ENCODE data around the gene SLC19A2. TPM values are rescaled to one million over a fixed set of nuclear protein-coding genes. Genes with fewer than 3 reads are reported as not detected.
"Not testable (repeated sequence)": the region's sequence is repeated elsewhere in the genome, so short reads cannot be mapped to it uniquely, and the experiment has no call there.

Gene SLC19A2, protein sequence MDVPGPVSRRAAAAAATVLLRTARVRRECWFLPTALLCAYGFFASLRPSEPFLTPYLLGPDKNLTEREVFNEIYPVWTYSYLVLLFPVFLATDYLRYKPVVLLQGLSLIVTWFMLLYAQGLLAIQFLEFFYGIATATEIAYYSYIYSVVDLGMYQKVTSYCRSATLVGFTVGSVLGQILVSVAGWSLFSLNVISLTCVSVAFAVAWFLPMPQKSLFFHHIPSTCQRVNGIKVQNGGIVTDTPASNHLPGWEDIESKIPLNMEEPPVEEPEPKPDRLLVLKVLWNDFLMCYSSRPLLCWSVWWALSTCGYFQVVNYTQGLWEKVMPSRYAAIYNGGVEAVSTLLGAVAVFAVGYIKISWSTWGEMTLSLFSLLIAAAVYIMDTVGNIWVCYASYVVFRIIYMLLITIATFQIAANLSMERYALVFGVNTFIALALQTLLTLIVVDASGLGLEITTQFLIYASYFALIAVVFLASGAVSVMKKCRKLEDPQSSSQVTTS
- 29.0 TPM for total RNA-seq

DNA sequence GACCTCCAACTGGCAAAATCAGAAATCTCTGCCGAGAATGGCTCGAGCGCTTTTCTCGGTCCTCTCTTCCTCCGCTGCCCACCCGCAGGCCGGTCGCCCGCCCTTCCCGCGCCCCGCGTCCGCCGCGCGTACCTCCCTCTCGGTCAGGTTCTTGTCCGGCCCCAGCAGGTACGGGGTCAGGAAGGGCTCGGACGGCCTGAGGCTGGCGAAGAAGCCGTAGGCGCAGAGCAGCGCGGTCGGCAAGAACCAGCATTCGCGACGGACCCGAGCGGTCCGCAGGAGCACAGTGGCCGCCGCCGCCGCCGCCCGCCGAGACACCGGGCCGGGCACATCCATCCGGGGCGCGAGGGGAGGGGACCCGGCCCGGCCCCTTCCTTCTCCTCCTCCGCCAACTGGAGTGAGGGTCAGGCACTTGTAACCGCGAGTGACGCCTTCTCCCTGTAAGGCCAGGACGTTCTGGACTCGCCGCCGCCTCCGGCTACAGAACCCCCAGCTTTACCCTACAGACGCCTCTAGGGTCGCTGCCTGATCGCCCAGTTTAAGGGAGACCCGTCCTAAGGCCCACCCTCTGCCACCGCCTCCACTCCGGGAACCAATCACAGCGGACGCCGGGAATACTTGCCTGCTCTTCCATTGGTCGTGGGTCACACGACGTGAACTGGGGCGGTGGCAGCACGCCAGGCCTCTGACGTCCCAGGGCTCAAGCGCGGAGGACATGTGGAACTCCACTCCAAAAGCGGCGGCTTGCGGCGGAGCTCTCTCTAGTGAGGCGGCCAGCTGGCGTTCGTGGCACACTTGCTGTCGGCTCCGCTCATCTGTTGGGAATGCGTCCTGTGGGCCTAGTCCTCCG, at the start of gene SLC19A2:
SLC19A2 (minus strand) TSS at position 514 of the 850 bp plus-strand sequence; CDS start at position 336, 178 bp downstream.
- DNase-seq (ENCODE audit: low spot score): peak; percentile 100

DNA sequence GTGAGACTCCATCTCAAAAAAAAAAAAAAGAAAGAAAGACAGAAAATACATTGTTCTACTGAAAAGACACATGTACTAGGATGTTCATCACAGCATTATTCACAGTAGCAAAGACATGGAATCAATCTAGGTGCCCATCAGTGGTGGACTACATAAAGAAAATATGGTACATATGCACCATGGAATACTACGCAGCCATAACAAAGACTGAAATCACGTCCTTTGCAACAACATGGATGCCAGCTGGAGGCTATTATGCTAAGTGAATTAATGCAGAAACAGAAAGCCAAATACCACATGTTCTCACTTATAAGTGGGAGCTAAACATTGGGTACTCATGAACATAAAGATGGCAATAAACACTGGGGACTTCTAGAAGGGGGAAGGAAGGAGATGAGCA, 48.9 kb upstream of the SLC19A2 start:
- DNase-seq (ENCODE audit: low spot score): no peak

DNA sequence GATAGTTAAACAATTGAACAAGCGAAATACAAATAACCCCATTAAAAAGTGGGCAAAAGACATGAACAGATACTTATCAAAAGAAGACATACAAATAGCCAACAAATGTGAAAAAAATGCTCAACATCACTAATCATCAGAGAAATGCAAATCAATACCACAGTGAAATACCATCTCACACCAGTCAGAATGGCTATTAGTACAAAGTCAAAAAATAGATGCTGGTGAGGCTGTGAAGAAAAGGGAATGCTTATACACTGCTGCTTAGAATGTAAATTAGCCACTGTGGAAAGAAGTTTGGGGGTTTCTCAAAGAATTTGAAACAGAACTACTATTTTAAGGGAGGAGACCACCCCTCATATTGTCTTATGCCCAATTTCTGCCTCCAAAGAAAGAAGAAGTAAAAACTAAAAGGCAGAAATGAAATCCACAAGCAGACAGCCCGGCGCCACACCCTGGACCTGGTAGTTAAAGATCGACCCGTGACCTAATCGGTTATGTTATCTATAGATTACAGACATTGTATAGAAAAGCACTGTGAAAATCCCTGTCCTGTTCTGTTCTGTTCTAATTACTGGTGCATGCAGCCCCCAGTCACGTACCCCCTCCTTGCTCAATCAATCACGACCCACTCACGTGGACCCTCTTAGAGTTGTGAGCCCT, 47.9 kb upstream of the SLC19A2 start:
- DNase-seq (ENCODE audit: low spot score): not testable (repeated sequence)

DNA sequence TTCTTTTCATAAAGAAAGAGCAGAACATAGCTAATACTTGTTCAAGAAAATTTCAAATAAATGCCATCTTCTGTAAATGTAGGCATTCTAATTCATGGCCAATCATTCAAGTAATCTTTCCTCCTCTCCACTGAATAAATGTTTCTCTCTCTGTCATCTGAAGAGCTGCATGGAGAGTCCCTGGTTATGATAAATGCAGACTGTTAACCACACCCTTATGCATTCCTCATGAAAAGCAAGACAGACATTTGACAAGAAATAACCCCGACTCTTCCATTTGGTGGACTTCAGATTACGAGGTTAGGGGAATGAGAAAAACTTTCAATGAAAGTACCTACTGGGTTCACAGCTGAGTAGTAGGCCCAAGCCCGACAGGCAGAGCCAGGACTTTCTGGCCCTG, 44.7 kb upstream of the SLC19A2 start:
- DNase-seq (ENCODE audit: low spot score): no peak

DNA sequence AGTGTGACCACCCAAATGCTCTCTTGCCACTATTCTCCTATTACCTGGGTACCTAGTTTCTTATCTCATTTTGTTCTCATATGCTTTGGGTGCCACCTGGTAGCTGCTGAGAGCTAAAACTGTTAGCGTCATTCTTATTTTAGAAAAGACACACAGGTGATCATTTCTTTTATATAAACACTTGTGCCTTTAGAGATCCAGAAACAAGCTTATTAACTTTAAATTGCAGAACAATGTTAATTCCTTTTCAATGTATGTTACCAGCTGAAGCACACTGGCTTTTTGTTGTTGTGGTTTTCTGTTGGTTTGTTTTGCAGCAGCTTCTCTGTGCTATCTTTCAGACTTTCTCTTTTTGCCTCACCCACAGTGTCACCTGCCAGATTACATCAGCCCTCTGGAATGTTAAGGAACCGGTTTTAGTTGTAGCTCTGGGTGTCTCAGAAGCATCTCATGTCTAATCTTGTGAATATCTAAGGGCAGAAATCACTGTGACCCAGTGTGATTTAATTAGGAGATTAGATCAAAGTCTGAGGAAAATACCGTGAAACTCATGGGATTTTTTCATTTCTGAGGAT, 43.4 kb upstream of the SLC19A2 start:
- DNase-seq (ENCODE audit: low spot score): peak; percentile 92

DNA sequence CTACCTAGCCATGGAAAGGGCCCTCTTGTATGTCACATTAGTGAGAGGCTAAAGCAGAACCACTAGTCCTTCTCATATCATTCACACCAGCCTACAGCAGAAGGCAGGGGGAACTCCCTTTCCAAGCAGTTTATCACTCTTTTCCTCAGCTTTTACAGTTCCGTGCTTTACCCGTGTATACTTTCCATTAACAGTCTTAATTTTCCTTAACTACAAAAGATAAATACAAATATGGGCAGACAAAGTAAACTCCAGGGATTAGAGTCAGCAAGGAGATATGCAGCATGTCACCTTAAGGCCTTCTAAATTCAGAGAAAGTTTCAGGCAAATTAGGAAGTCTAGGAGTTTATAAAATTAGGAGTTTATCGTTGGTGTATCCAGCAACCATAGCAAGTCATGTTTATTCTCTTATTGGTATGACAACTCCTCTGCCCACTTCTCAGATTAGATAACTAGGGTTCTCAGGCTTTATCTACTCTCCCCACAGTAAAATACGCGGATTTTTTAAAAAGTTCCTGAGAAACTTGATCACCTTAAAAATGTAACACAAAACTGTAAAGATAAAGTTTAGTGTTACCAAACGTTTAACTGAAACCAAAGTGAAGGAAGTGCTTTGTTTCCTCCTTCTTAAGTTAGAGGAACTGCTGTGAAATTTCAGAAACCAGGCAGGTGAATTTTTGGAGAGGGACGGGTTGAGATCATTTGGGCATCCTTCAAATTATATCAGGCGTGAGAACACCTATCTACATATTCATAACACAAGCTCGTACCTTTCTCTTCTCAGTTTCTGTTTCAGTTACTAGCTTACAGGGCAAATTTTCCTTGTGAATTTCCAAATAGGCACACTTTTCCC, 42.7 kb upstream of the SLC19A2 start:
- no peak for DNase-seq (ENCODE audit: low spot score)

DNA sequence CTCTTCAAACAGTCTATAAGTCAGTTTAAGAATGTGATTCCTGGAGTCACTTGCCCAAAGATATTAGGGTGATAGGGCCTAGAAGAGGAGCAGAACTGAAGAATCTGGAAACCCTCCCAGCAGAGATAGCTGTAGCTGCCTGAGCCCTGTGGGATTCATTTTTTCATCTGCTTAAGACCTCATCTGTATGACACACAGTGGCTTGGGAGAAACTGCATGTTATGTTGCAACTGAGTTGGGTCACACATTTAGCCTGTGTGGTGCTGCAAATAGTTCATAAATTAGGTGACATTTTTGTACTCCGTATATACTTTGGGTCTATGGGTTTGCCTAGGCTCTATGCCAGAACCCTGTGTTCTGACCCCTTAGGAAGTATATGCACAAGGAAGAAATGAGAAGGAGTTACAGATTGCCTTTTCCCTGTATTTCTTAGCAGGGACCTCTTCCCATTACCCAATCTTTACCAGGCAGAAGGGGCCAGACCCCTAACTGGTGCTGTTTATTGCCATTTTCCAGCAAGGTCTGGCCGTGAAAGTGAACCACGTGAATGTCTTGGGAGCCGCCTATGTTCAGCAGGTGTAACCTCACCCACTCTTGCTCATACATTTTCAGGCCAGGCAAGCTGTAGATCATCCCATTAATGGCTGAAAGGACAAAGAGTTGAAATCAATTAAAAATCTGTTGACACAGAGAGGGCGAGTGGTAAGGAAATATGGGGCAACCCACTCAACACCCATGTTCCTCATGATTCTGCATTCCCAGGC, 41.9 kb upstream of the SLC19A2 start:
- no peak for DNase-seq (ENCODE audit: low spot score)

DNA sequence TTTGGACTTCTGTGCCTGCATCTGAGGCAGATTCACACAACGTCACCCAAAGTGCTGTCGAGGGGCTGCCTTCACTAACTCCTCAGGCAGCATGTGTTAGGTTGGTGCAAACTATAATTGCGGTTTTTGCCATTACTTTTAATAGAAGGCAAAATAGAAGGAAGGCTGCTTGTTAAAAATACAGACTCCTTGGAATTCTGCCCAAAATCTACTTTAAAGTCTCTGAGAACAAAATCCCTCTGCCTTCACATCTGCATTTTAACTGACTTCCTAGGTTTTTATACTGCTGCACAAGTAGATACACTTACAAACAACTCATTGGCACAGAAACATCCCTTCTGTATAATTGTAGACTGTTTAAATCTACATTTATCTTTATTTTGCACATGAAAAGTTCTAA, 41.3 kb upstream of the SLC19A2 start:
- DNase-seq (ENCODE audit: low spot score): no peak

DNA sequence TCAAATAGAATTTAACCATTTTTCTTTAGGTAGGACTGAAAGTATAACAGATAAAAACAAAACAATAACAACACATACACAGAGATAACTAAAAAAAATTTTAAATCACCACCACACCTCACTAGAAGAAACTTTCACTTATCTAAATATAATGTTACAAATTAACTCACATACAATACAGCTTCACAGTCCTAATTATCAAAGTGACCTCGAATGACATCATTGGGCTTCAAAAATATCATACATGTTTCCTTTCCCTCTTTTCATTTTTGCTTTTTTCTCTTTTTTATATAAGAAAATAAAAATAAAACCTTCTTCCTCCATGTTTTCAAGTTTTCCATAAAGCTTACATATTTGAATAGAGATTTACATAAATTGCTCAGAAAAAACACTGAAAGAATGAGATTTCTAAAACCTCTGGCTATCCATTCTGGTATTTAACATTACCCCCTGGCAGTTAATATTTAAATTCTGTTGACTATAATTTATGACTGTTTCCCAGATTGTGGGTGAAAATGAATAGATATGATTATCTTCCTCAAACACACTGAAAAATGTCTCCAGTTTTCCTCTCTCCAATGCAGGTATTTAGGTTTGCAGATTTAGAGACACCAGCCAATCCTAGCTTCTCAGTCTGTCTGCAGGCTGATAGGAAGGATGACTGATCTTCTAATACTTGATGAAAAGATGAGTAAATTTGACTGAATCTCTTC, 40.5 kb upstream of the SLC19A2 start:
- no peak for DNase-seq (ENCODE audit: low spot score)

DNA sequence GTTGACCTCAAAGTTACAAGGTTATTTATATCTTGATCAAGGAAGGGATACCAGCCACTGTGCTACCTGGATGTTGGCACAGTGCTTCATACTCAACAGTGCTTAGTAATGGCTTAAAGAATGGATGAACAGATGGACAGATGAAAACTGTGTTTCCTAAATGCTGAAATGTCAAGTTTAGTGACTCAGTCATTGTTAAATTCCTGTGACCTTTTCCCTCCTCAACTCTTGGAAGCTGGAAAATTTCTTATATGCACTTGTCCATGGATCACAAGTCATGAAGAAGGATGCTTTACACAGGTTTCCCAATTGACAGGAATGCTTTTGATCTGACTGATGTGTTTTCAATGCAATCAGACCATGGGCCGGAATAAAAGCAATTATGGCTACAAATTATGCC, 39.6 kb upstream of the SLC19A2 start:
- DNase-seq (ENCODE audit: low spot score): no peak

DNA sequence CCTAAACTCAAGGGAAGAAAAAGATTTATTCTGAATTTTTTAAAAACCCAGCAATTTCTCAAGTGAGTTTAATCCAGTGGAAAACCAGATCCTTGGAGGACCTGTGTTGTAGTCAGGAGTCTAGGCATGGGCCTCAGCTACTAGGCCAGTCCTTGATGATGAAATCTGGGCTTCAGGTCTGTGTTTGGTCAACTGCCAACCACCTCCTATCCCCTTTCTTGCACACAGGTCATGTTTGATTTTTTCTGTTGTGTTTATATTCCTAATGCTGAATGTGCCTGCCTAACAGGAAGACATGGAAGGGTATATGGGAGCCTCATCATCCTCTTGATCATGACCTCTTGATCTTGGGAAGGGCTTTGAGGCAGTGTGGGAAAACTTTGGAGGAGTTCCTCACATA, 38.2 kb upstream of the SLC19A2 start:
- no peak for DNase-seq (ENCODE audit: low spot score)

DNA sequence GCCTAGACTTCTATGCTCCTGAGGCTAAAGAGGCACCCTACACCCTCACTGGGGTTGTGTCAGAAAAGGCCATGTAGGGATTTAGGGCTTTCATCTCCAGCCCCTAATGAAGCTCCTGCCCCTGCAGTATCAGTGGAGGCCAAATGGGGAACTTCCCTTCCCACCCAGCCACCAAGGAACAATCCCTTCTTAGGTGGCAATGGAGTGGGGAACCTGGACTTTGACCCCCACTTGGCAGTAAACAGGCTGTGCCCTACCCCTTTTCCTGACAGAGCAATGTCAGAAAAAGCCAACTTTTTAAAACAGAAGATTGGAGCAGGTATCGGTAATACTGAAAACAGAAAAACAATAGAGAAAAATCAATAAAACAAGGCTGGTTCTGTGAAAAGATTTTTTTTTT, 35.5 kb upstream of the SLC19A2 start:
- peak; percentile 56 for DNase-seq (ENCODE audit: low spot score)

DNA sequence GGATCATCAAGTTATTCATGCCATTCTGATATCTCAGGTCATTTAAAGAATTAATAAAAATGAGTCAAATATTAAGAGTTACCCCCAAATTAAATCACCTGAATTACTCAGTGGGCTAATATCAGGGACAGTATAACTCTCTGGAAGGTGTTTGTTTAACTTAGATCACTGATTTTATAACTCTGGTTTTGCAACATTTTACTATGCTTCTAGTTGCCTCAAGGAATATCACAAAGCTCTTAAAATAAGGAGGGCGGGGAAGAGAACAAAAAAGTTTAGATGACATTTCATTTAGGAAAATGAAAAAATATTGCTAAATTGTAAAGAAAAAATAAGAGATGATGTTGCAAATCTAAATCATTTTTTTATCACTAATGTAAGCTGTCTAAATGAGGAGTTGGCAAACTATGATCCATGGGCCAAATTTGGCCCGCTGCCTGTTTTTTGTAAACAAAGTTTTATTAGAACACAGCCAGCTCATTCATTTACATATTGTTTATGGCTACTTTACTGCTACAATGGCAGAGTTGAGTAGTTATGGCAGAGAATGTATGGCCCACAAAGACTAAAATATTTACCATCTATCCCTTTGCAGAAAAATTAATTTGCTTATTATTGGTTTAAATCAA, 31.9 kb upstream of the SLC19A2 start:
- no peak for DNase-seq (ENCODE audit: low spot score)

DNA sequence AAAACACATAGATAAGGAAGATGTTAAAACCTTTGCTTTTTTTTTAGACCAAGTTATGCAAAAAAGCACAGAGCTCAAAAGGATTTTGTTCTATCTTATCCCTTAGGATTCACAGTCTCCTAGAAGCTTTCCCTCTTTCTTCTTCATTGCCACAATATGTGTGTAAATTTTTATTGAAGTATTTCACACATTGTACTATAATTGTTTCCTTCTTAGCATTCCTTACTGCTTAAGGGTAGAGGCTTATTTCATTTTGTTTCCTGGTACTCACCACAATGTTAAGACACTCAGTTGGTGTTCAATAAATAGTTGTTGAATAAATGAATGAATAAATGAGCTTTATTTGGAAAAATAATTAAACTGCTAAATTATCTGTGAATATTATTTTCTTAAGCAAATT, 29.9 kb upstream of the SLC19A2 start:
- no peak for DNase-seq (ENCODE audit: low spot score)

DNA sequence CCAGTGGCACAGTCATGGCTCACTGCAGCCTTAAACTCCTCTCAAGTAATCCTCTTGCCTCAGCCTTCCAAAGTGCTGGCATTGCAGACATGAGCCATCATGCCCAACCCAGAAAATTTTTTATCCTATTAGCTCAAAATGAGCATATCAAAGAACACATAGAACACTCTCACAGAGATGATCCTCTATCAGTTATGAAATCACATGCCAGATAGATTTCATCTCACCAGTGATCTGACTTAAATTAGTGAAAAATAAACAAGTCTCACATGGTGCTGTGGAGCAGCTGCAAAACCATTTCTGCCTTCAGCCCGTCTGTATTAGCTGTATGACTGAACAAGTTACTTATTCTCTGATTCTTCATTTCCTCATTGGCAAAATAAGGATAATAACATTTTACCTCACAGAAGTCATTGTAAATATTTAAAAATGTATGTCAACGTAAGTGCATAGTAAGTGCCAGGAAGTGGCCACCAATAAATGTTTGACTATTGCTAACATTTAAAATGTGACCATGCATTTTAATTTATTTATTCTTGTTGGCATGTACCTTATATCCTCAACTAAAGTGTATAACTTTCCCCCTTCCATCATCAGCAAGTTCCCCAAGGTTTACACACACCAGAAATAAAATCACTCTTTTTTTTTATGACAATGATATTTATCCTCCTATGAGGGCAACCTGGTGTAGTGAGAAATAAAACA, 29.0 kb upstream of the SLC19A2 start:
- no peak for DNase-seq (ENCODE audit: low spot score)

DNA sequence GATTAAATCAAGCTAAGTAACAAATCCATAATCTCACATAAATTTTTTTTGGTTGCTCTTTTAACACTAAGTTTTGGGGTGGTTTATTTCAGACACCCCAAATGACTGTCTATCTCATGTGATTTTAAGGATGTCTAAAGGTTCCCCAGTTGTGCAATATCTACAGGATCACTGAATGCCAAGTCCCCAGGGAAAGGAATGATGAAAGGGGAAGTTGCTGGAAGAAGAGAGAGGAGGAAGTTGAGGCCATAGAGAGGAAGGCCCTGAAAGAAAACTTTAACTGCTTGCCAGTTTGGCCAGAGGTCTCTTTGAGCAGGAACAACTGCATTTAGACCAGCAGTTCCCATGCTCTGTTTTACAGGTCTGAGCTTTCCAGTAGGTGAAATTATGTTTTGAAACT, 27.5 kb upstream of the SLC19A2 start:
- no peak for DNase-seq (ENCODE audit: low spot score)

DNA sequence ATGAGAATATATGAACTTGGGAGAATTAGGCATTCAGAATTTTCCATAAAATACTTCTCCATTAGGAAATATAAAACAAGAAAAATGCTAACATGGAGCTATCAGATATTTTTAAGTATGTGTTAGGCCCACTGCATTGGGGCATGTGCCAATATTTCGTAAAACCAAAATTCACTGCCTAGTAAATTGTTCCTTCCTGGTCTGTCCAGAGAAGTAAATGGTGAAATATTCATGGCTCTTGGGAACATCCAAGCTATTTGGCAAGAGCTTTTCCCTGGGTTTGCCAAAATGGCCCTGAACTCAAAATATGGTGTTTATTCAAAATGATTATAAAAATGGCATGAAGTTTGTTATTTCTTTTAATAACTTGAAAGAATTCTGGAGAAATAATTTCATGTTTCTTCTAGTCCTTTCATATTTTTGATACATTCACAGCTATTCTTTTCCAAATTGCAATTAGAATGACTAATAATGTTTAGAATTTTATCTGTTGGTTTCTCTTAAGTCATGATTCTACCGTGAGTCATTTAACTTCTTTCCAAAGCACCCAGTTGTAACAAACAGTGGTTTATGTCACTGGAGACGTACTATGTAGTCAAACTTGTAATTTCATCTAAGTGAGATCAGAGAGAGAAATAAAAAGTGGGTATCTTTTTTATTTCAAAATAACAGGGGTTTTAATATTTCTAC, 25.7 kb upstream of the SLC19A2 start:
- DNase-seq (ENCODE audit: low spot score): no peak

DNA sequence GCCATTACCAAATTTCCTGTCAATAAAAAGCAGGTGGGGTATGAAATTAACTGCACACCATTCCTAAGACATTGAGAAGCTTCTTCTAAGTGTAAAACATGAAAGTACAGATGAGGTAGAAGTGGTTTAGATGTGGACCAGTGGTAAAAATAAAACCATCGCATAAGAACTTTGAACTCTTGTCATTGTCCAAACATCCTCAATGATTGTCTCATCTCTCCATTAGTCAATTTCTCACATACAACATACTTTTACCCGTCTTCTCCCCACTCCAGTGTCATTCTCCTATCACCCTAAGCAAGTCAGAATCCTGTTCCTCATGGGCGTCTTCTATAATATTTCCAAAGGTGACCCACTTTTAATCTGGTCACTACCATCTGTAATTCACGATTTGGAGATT, 24.3 kb upstream of the SLC19A2 start:
- no peak for DNase-seq (ENCODE audit: low spot score)
